HS-5 (cell line): ENCODE measurements around the gene CSRP3.

Source experiments
- DNase-seq: peaks from one replicate; pipeline ENCODE4 v3.0.0-alpha.2; 2012; ENCODE audit warnings: low read depth

Gene CSRP3

GRCh38 chr11:19225123-19225522, 23.3 kb upstream of the CSRP3 start:
- no peak for DNase-seq

DNA sequence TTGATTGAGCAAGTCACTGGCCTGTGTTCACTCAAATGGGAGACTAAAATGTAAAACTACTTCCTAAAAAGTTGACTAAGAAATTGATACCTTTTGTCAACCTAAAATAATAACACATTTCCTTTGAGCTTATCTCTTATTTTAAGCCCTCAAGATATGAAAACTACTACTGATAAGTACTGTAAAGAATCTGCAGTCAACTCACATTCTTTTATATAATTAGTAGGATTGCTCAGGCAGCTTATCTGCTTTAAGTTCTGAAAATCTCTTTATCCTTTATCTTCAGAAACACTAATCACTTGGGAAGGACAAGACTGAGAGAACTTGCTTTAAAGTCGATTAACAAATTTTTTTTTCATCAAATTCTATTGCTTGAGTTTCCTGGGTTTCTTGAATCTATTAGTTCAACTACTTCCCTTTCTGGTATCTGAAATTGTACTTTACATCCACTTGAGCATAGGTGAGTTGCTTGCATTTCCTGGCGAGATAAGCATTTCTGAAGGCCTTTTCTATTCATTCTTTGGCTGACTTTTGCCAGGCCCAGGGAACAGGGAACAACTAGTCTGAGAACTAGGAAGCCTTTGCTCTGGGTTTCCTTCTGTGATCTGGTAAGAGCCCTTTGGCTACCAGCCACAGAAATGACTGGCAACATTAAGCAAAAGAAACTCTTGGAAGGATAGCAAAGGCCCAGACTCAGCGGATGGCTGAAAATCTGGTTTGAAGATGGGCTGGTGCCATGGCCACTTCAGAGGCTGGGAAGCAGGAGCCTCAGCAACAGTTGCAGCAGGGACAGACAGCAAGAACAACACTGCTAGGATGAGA, 19.3 kb upstream of the CSRP3 start:
- no peak for DNase-seq

DNA sequence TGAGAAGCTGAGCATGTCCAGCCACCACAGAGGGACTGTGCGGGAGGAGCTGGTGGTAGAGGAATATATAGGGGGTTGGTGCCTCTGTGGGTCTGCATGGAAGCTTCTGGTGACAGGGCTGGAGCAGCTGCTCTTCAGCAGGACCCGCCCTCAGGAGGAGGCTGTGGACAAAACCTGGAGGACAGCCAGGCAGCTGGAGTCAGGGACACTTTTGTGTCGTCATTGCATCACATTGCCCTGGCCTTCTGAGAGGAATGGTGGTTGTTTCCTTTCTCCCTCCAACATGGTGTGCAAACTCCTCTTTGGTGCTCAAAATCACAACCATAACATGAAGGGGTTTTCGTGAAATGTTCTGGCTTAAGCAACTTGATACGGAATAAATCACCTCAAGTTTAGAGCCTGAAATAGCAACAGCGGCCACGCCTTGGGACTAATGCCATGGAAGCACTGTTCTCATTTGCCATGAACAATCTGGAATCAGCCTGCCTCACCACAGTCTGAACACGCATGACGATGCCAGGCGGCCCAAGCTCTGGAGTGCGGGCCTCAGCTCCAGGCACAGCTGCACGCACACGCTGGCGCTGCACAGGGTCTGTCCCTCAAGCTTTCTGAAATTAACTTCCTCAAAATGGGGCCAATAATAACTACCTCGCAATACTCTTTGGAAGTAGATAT, 17.1 kb upstream of the CSRP3 start:
- DNase-seq = no peak

DNA sequence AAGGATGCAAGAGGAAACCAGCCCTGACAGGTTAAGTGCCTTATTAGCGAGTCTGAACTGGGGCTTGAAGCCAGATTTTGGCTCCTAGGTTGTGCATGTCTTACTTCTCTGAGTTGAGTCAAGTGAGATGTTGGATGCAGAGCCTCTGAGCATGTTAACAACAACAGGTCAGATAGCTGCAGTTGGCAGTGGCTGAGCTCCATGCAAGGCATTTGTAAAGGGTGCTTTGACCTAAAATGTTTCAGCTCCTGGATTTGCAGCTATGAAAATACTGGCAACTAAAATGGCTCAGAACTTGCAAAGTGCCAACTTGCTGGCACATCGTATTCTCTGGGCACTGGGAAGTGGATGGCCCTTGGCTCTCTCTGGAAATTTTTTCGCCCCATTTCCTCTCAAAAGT, 16.4 kb upstream of the CSRP3 start:
- no peak for DNase-seq

DNA sequence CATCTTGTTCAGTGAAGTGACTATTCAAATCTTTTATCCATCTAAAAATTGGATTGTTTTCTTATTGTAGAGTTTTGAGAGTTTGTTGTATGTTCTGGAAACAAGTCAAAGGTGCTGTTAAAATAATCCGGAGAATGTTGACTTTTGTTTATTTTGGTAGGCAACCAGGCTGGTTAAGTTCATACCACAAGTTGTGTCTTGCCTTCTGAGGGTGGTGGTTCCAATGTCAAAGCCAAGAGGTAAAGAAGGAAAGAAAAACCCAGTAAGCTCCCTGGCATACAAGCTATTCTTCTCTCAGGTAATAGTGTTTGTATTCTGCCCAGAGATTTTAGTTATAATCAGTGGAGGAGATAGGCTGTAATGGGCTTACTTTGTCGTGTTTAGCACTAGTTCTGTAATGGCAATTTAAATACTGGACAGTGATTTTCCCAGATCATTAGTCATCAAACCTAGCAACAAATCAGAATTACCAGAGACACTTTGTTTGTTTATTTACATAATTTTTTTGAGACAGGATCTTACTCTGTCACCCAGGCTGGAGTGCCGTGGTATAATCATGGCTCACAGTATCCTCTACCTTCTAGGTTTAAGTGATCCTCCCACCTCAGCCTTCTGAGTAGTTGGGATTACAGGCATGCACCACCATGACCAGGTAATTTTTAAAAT, 15.1 kb upstream of the CSRP3 start:
- DNase-seq = no peak

- DNase-seq = no peak
Observed at GRCh38 chr11:19216021-19216420, 14.2 kb upstream of the CSRP3 start.

DNA sequence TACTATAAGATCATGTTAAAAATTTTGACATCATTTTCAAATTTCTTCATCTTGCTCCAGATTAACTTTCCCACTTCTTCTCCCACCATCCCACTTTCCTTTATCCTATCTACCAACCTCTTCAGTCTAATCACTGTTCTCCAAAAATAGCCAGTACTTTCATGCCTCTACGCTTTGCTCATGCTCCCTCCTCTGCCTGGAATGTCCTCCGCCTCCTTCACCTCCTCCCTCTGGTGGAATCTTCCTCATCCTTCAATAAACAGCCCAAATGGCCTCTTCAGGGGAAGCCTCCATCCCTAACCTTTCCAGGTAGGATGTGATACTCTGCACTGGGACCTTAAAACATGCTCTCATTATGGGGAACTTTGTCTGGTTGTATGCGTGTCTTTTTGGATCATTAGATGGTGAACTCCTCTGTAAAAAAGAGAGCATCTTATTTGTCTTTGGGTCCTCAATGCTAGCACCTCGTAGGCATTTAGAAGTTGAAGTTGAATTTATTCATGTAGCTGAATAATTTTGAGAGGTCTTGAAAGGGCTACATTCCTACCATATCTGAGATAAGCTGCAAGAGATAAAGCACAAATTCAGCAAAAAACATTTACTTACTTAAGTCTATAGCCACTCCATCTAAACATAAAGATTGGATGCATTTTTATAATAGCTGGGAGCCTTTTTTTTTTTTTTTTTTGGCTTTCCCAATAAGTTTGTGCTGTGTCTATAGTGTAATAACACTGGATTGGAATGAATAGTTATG, 8.0 kb upstream of the CSRP3 start:
- no peak for DNase-seq

DNA sequence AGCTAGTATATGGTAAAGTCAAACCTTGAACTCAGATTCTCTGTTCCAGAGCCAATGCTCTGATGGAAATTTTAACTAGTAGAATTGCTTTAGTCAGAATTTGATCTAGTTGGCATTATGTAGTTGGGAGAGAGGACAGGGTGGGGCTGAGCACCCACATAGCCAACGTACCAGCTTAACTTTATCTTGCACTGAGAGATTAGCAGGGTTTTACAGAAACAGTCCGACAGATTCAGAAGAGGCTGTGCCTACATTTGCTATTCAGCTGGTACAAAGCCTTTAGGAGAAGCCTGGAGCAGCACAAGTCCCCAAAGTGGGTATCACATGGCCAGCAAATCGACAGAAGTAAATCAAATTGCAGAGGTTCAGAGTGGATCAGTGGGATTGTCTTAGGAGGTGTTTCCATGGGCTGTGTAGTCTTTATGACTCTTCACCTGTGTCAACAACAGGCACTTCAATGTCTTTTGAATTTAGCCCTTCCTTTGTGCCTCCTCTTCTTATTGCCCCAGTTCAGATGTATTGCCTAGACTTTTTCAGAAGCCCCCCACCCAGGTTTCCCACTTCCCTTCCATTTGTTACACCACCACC, 7.3 kb upstream of the CSRP3 start:
- no peak for DNase-seq

- DNase-seq = no peak
Observed at GRCh38 chr11:19208181-19208580, 6.4 kb upstream of the CSRP3 start.

- DNase-seq = no peak
Observed at GRCh38 chr11:19204836-19205235, 3.1 kb upstream of the CSRP3 start.

DNA sequence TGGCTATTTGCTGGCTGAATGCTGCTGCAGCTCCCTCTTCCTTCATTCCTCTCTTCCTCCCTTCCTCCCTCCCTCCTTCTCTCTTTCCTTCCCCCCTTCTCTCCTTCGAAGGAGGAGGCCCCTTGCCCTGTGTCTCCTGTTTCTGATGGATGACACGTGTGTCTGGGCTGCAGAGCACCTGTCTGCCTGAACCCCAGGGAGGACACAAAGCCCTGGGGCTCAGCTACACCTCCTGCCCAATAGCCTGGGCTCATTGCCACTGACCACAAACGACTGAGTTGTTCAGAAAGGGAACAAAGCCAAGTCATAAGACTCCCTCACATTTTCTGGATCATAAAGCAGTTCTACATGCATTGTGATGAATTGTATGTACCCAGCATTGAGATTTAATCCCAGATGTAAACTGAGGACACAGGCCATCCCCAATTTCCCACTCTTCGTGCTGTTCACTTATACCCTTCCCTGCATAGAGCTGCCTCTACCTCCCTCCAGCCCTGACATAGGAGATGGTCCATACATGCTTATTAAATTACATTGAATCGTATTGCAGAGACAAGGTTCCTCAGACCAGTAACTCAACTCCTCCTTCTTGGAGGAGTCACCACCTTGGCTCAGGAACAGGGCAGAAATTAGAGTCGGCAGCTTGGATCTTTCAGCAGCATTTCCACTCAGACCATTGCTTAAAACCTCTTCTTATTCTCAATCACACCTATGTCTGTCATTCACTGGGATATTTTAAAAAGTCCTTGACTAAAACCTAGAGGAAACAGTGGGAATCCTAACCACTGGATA, 1.2 kb downstream of the CSRP3 start:
- peak; percentile 44 for DNase-seq

- no peak for DNase-seq
Observed at GRCh38 chr11:19199771-19200170, 2.0 kb downstream of the CSRP3 start.

DNA sequence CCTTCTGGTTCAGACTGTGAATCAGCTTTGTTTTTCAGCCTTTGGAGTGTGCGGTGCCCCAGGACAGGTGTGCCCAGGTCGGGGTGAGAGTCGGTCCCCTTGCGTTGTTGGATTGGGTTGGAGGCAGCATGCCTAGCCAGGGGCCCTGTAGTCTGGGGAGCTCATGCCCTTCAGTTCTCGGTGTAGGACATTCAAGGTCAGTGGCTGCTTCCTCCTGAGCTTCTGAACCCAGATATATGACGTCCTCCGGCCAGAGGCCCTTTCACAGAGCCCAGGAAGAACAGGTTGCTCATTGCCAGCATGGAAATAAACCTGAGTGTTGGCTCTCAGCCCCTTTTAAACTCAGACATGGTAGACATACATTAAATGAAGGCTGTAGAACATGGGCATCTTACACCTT, 2.7 kb downstream of the CSRP3 start:
- no peak for DNase-seq

DNA sequence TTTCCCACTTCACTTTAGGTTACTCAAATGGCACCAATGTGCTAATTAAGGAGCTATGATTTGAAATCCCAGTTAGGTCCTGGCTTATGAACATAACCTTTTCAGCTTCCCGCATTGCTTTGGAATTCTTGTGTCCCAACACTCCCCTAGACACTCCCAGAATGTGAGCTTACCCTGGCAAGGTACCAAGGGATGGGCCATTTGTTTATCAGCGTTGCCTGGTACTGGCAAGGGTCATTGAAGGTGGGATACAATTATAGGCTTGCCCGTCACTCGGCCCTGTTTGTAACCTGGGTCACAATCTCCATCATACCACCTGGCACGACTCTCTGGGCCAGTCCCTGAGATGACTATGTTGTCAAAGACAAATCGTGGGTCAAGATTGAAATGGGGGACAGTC, 5.4 kb downstream of the CSRP3 start:
- DNase-seq = no peak

- no peak for DNase-seq
Observed at GRCh38 chr11:19194620-19195308, 7.0 kb downstream of the CSRP3 start.

- DNase-seq = no peak
Observed at GRCh38 chr11:19193916-19194315, 7.9 kb downstream of the CSRP3 start.

- DNase-seq = no peak
Observed at GRCh38 chr11:19191530-19192169, 10.1 kb downstream of the CSRP3 start.

- no peak for DNase-seq
Observed at GRCh38 chr11:19187833-19188258, 13.9 kb downstream of the CSRP3 start.

DNA sequence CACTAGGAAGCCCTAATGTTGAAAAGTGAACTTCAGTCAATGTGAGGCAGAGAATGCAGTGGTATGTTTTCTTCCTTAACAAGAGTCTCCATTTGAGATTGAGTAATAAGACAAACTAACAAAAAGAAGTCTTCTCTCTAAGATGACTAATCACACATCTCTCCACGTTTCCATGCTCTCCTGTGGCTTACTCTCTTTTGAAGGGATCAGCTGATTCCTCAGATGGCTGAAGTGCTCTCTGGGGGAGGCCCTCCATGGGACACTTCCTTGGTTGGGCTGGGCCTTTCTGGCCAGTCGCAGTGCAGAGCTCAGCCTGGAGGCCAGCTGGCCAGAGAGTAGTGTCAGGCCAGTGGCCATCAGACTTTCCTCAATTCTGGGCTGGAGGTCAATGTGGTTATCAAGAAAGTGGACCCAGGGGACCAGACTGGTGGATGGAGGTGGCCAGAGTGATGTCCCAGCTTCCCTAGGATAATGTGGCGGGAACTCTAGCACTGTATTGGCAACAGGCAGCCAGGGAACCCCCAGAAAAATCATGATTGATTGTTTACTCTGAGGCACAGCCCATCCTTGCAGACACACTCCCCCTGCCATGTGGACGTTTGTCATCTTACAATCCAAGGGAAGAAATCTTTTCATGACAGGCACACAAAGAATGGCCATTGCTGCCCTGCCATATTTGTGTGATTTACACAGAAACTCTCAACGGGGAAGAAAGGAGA, 14.5 kb downstream of the CSRP3 start:
- no peak for DNase-seq
